Subcutaneous abdominal adipose tissue (tissue), 5 donors: ENCODE results near the gene MRPL42.
A peak's percentile ranks its signal among the peaks of the same experiment; 100 is the strongest.
"Not testable (repeated sequence)": the region's sequence is repeated elsewhere in the genome, so short reads cannot be mapped to it uniquely, and the experiment has no call there.

Experiments used
- H3K27ac ChIP-seq: one replicate; pipeline ENCODE4 v1.7.0; 2013; ENCODE audit warnings: low read depth, mild to moderate bottlenecking, inconsistent platforms, low read length, moderate library complexity
- H3K27me3 ChIP-seq, 5 donors: one replicate each; pipeline ENCODE4 v1.7.0; 2013; ENCODE audit warnings: low read length in 5 of 5, inconsistent platforms in 1 of 5; ENCODE audit not compliant: control insufficient read depth in 5 of 5, insufficient read depth in 4 of 5
- H3K36me3 ChIP-seq, 5 donors: one replicate each; pipeline ENCODE4 v1.7.0; 2013; ENCODE audit warnings: low read length in 5 of 5; ENCODE audit not compliant: control insufficient read depth in 5 of 5, insufficient read depth in 5 of 5
- H3K4me1 ChIP-seq, 5 donors: one replicate each; pipeline ENCODE4 v1.7.0; 2013; ENCODE audit warnings: low read length in 5 of 5, mild to moderate bottlenecking in 3 of 5, moderate library complexity in 1 of 5; ENCODE audit not compliant: control insufficient read depth in 5 of 5, insufficient read depth in 5 of 5
- H3K4me3 ChIP-seq, 5 donors: one replicate each; pipeline ENCODE4 v1.7.0; 2013; ENCODE audit warnings: low read length in 5 of 5, low read depth in 1 of 5
- H3K9ac ChIP-seq, 5 donors: one replicate each; pipeline ENCODE4 v1.7.0; 2013; ENCODE audit warnings: low read length in 5 of 5, mild to moderate bottlenecking in 4 of 5, moderate library complexity in 3 of 5
- H3K9me3 ChIP-seq, 5 donors: one replicate each; pipeline ENCODE4 v1.7.0; 2013; ENCODE audit warnings: low read length in 5 of 5; ENCODE audit not compliant: control insufficient read depth in 5 of 5
- donor health status: healthy.
- donor health status: healthy.
- donor health status: healthy.
- donor health status: healthy.
- donor health status: healthy.

MRPL42 gene

GRCh38 chr12:93430280-93430679, 37.0 kb upstream of the MRPL42 start:
- no peaks in the 10 kb centered on the region for H3K9me3 ChIP-seq
- no peaks in the 10 kb centered on the region for H3K36me3 ChIP-seq
- H3K4me1 ChIP-seq: peaks cover 2 to 44% (median 37%) of the 10 kb centered on the region in 5 donors
- H3K27me3 ChIP-seq: no peaks in the 10 kb centered on the region
- no peak overlapping the region for H3K9ac ChIP-seq
- H3K4me3 ChIP-seq: no peak overlapping the region
- no peak overlapping the region for H3K27ac ChIP-seq

GRCh38 chr12:93432031-93432430, 35.3 kb upstream of the MRPL42 start:
- not testable (repeated sequence) for H3K27me3 ChIP-seq, H3K4me3 ChIP-seq, H3K36me3 ChIP-seq, H3K9me3 ChIP-seq, H3K9ac ChIP-seq, H3K27ac ChIP-seq
- H3K4me1 ChIP-seq: peaks cover 0 to 35% (median 25%) of the 10 kb centered on the region in 5 donors

GRCh38 chr12:93434256-93434865, 33.0 kb upstream of the MRPL42 start:
- no peaks in the 10 kb centered on the region for H3K9me3 ChIP-seq
- peak overlapping the region in 1 of 5 donors; percentile 24 for H3K9ac ChIP-seq
- peaks cover 0 to 25% (median 23%) of the 10 kb centered on the region in 5 donors for H3K4me1 ChIP-seq
- no peaks in the 10 kb centered on the region for H3K36me3 ChIP-seq
- no peak overlapping the region for H3K4me3 ChIP-seq
- H3K27ac ChIP-seq: peak overlapping the region; percentile 48
- H3K27me3 ChIP-seq: no peaks in the 10 kb centered on the region

GRCh38 chr12:93438266-93439050, 28.9 kb upstream of the MRPL42 start:
- Histone ChIP-seq H3K27me3 (no peaks in the 10 kb centered on the region), H3K27ac (no peak overlapping the region), H3K9ac (no peak overlapping the region), H3K36me3 (no peaks in the 10 kb centered on the region), H3K4me1 (peaks cover 0 to 46% (median 44%) of the 10 kb centered on the region in 5 donors), H3K9me3 (no peaks in the 10 kb centered on the region), H3K4me3 (no peak overlapping the region)

GRCh38 chr12:93440043-93440835, 27.1 kb upstream of the MRPL42 start:
- Histone ChIP-seq H3K4me3 (peak overlapping the region; percentile 76 to 88 (median 83)), H3K27me3 (no peaks in the 10 kb centered on the region), H3K4me1 (peaks cover 0 to 36% (median 30%) of the 10 kb centered on the region in 5 donors), H3K9ac (peak overlapping the region; percentile 67 to 96 (median 93)), H3K27ac (peak overlapping the region; percentile 89), H3K36me3 (no peaks in the 10 kb centered on the region), H3K9me3 (no peaks in the 10 kb centered on the region)

GRCh38 chr12:93441081-93441616, 26.2 kb upstream of the MRPL42 start:
- no peaks in the 10 kb centered on the region for H3K9me3 ChIP-seq
- H3K27ac ChIP-seq: peak overlapping the region; percentile 89
- H3K4me1 ChIP-seq: peaks cover 0 to 36% (median 30%) of the 10 kb centered on the region in 5 donors
- H3K27me3 ChIP-seq: no peaks in the 10 kb centered on the region
- peak overlapping the region; percentile 76 to 88 (median 83) for H3K4me3 ChIP-seq
- H3K36me3 ChIP-seq: no peaks in the 10 kb centered on the region
- peak overlapping the region; percentile 67 to 96 (median 93) for H3K9ac ChIP-seq

GRCh38 chr12:93441617-93442410, 25.5 kb upstream of the MRPL42 start, which contains the start of gene UBE2N:
TSS of gene UBE2N (minus strand) at chr12:93441947. CDS start at chr12:93441884, 63 bp downstream.
- H3K27ac ChIP-seq: peak within 1 kb of the TSS; percentile 89
- H3K9ac ChIP-seq: peak within 1 kb of the TSS; percentile 89 to 96 (median 93)
- peaks cover 0 to 35% (median 30%) of the 10 kb centered on the region in 5 donors for H3K4me1 ChIP-seq
- no peaks in the 10 kb centered on the region for H3K27me3 ChIP-seq
- H3K36me3 ChIP-seq: no peaks in the 10 kb centered on the region
- H3K4me3 ChIP-seq: peak within 1 kb of the TSS; percentile 76 to 90 (median 83)
- H3K9me3 ChIP-seq: no peaks in the 10 kb centered on the region

- H3K36me3 ChIP-seq: no peaks in the 10 kb centered on the region
- peak overlapping the region; percentile 76 to 90 (median 83) for H3K4me3 ChIP-seq
- H3K27ac ChIP-seq: peak overlapping the region; percentile 89
- H3K9ac ChIP-seq: peak overlapping the region; percentile 89 to 95 (median 91)
- no peaks in the 10 kb centered on the region for H3K27me3 ChIP-seq
- no peaks in the 10 kb centered on the region for H3K9me3 ChIP-seq
- H3K4me1 ChIP-seq: peaks cover 0 to 34% (median 30%) of the 10 kb centered on the region in 5 donors
These were observed 24.6 kb upstream of the MRPL42 start for GRCh38 chr12:93442411-93443340.
